ENCODE data around the gene TOGARAM2.
"Not testable (repeated sequence)": the region's sequence is repeated elsewhere in the genome, so short reads cannot be mapped to it uniquely, and the experiment has no call there.

Gene TOGARAM2

GRCh38 chr2:28972778-28973335 lies 8.2 kb upstream of the TOGARAM2 start:
- POLR2A ChIA-PET: no interaction called here
- CTCF ChIA-PET: no interaction called here
- DNase-seq (ENCODE audit: extremely low spot score): no peak

GRCh38 chr2:28974252-28974651 lies 6.8 kb upstream of the TOGARAM2 start:
- DNase-seq (ENCODE audit: extremely low spot score): no peak
- TF ChIP-seq CTCF (IDR thresholded peaks at IDR 0.05; ENCODE audit: control extremely low read depth, extremely low read depth, low read depth, missing control alignments): no peak
- POLR2A ChIA-PET: no interaction called here
- CTCF ChIA-PET: no interaction called here

More at GRCh38 chr2:28972778-28973335, 8.2 kb upstream of the TOGARAM2 start:
- no peak for TF ChIP-seq CTCF (IDR thresholded peaks at IDR 0.05; ENCODE audit: control extremely low read depth, extremely low read depth, low read depth, missing control alignments)

GRCh38 chr2:28975671-28976070 lies 5.4 kb upstream of the TOGARAM2 start:
- no peak for TF ChIP-seq CTCF (IDR thresholded peaks at IDR 0.05; ENCODE audit: control extremely low read depth, extremely low read depth, low read depth, missing control alignments)
- POLR2A ChIA-PET: no interaction called here
- DNase-seq (ENCODE audit: extremely low spot score): no peak
- CTCF ChIA-PET: interaction anchor here (1.0 kb wide), 1 partner anchor 9 kb away, joined by 3 read pairs; no protein-coding TSS in a partner anchor

GRCh38 chr2:28976584-28976983 lies 4.5 kb upstream of the TOGARAM2 start:
- TF ChIP-seq CTCF (IDR thresholded peaks at IDR 0.05; ENCODE audit: control extremely low read depth, extremely low read depth, low read depth, missing control alignments): no peak
- no peak for DNase-seq (ENCODE audit: extremely low spot score)
- ChIA-PET CTCF (interaction anchor here (1.0 kb wide), 1 partner anchor 10 kb away, joined by 3 read pairs; no protein-coding TSS in a partner anchor), POLR2A (no interaction called here)

- POLR2A ChIA-PET: no interaction called here
- no peak for DNase-seq (ENCODE audit: extremely low spot score)
- no peak for TF ChIP-seq CTCF (IDR thresholded peaks at IDR 0.05; ENCODE audit: control extremely low read depth, extremely low read depth, low read depth, missing control alignments)
- CTCF ChIA-PET: no interaction called here
These were observed 3.8 kb upstream of the TOGARAM2 start for GRCh38 chr2:28977176-28977875.

GRCh38 chr2:28978001-28978400 lies 3.1 kb upstream of the TOGARAM2 start:
- POLR2A ChIA-PET: not testable (repeated sequence)

GRCh38 chr2:28978606-28979005 lies 2.5 kb upstream of the TOGARAM2 start:
- CTCF ChIA-PET: interaction anchor here (1.3 to 1.6 kb wide), 2 partner anchors 13 to 25 kb away, joined by 3 to 4 read pairs; no protein-coding TSS in a partner anchor
- no peak for DNase-seq (ENCODE audit: extremely low spot score)
- POLR2A ChIA-PET: no interaction called here
- TF ChIP-seq CTCF (IDR thresholded peaks at IDR 0.05; ENCODE audit: control extremely low read depth, extremely low read depth, low read depth, missing control alignments): no peak

More at GRCh38 chr2:28978001-28978400, 3.1 kb upstream of the TOGARAM2 start:
- CTCF ChIA-PET; DNase-seq (ENCODE audit: extremely low spot score): not testable (repeated sequence)
